ENCODE measurements around the gene FOXP2. TPM values are rescaled to one million over a fixed set of nuclear protein-coding genes. Genes with fewer than 3 reads are reported as not detected.

FOXP2 gene
- polyA plus RNA-seq, 1 donor: 9.7 TPM

- DNase-seq: no peak
- no peak overlapping the region for H3K4me3 ChIP-seq (ENCODE audit: low read length)
- no peaks in the 10 kb centered on the region for H3K36me3 ChIP-seq (ENCODE audit: control insufficient read depth, insufficient read depth, low read length)
- no peaks in the 10 kb centered on the region for H3K27me3 ChIP-seq (ENCODE audit: control insufficient read depth, insufficient read depth, low read length)
- no peaks in the 10 kb centered on the region for H3K4me1 ChIP-seq (ENCODE audit: control insufficient read depth, insufficient read depth, low read length)
- H3K9me3 ChIP-seq (ENCODE audit: control insufficient read depth, low read depth, low read length): no peaks in the 10 kb centered on the region
- WGBS (ENCODE audit: insufficient coverage, low lambda C conversion rate): no CpG with 5 or more reads among the region's 2 CpGs
- no peak overlapping the region for H3K27ac ChIP-seq (ENCODE audit: low read length)
These were observed 29.6 kb downstream of the FOXP2 start for GRCh38 chr7:114444196-114444595.

DNA sequence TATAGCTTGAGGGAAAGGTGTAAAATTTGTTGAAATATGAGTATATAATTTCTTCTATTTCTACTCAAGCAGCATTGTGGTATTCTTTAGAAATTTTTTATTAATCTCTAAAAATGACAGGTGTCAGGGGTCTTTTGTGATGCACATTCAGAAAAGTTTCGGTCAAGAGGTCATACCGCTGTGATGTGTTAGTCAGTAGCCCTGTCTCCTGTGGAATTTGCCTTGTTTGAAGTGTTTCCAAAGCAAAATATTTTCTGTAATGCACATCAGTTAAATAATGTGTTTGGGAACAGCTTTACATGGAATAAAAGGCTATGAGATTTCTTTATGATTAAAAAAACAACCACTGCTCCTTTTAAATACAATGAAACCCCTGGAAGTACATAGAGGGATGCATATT is 35.8 kb downstream of the FOXP2 start:
- Histone ChIP-seq H3K9me3 (ENCODE audit: control insufficient read depth, low read depth, low read length) (no peaks in the 10 kb centered on the region), H3K36me3 (ENCODE audit: control insufficient read depth, insufficient read depth, low read length) (no peaks in the 10 kb centered on the region), H3K4me1 (ENCODE audit: control insufficient read depth, insufficient read depth, low read length) (no peaks in the 10 kb centered on the region), H3K27ac (ENCODE audit: low read length) (no peak overlapping the region), H3K27me3 (ENCODE audit: control insufficient read depth, insufficient read depth, low read length) (no peaks in the 10 kb centered on the region), H3K4me3 (ENCODE audit: low read length) (no peak overlapping the region)
- DNase-seq: no peak
- WGBS (ENCODE audit: insufficient coverage, low lambda C conversion rate): no CpG with 5 or more reads among the region's 2 CpGs

- H3K9me3 ChIP-seq (ENCODE audit: control insufficient read depth, low read depth, low read length): no peaks in the 10 kb centered on the region
- H3K27me3 ChIP-seq (ENCODE audit: control insufficient read depth, insufficient read depth, low read length): no peaks in the 10 kb centered on the region
- H3K36me3 ChIP-seq (ENCODE audit: control insufficient read depth, insufficient read depth, low read length): no peaks in the 10 kb centered on the region
- no peak overlapping the region for H3K4me3 ChIP-seq (ENCODE audit: low read length)
- DNase-seq: no peak
- H3K27ac ChIP-seq (ENCODE audit: low read length): no peak overlapping the region
- H3K4me1 ChIP-seq (ENCODE audit: control insufficient read depth, insufficient read depth, low read length): no peaks in the 10 kb centered on the region
- WGBS (ENCODE audit: insufficient coverage, low lambda C conversion rate): 100% methylated on average over 1 of the region's 12 CpGs
These were observed 45.0 kb downstream of the FOXP2 start for GRCh38 chr7:114459574-114459973.

DNA sequence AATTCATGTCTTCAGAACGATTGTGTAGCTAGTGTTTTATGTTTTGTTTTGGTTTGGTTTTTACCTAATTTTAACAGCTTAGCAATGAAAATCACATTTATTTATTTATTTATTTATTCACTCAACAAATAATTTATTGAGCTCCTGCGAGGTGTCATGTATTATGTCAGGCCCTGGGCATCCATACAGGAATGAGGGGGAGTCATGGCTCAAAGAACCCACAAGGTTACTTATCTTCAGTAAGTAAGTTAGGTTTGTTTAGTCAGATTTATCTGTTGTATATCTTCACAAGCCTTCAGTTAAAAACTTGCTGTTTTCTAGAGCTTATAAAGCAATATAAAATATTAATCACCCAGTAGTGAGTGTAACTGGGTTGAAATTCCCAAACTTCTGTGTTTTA is 45.4 kb downstream of the FOXP2 start:
- Histone ChIP-seq H3K27ac (ENCODE audit: low read length) (no peak overlapping the region), H3K27me3 (ENCODE audit: control insufficient read depth, insufficient read depth, low read length) (no peaks in the 10 kb centered on the region), H3K4me3 (ENCODE audit: low read length) (no peak overlapping the region), H3K9me3 (ENCODE audit: control insufficient read depth, low read depth, low read length) (no peaks in the 10 kb centered on the region), H3K4me1 (ENCODE audit: control insufficient read depth, insufficient read depth, low read length) (no peaks in the 10 kb centered on the region), H3K36me3 (ENCODE audit: control insufficient read depth, insufficient read depth, low read length) (no peaks in the 10 kb centered on the region)
- WGBS (ENCODE audit: insufficient coverage, low lambda C conversion rate): no CpG with 5 or more reads among the region's 2 CpGs
- DNase-seq: no peak

DNA sequence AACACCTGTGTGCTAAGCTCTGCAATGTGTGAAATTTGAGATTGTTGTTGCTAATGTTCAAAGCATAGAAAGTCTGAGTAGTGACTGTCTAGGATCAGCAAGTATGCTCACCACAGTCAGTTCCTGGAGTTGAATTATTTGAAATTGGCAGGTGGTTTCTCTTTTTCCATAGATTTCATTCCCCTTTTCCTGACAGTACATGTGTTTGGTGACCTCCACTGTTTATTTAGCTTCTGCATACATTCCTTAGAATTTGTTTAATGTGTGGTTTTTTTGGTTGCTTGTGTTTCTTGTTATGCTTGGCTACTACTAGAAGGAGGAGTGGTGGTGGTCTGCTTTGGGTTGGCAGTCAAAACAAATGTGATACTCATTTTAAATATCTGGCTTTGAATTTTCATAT is 52.3 kb downstream of the FOXP2 start:
- Histone ChIP-seq H3K27me3 (ENCODE audit: control insufficient read depth, insufficient read depth, low read length) (no peaks in the 10 kb centered on the region), H3K36me3 (ENCODE audit: control insufficient read depth, insufficient read depth, low read length) (no peaks in the 10 kb centered on the region), H3K9me3 (ENCODE audit: control insufficient read depth, low read depth, low read length) (no peaks in the 10 kb centered on the region), H3K4me3 (ENCODE audit: low read length) (no peak overlapping the region), H3K4me1 (ENCODE audit: control insufficient read depth, insufficient read depth, low read length) (no peaks in the 10 kb centered on the region), H3K27ac (ENCODE audit: low read length) (no peak overlapping the region)
- no peak for DNase-seq

- no peak overlapping the region for H3K4me3 ChIP-seq (ENCODE audit: low read length)
- H3K4me1 ChIP-seq (ENCODE audit: control insufficient read depth, insufficient read depth, low read length): no peaks in the 10 kb centered on the region
- no CpG with 5 or more reads among the region's 2 CpGs for WGBS (ENCODE audit: insufficient coverage, low lambda C conversion rate)
- H3K9me3 ChIP-seq (ENCODE audit: control insufficient read depth, low read depth, low read length): no peaks in the 10 kb centered on the region
- no peak overlapping the region for H3K27ac ChIP-seq (ENCODE audit: low read length)
- H3K36me3 ChIP-seq (ENCODE audit: control insufficient read depth, insufficient read depth, low read length): no peaks in the 10 kb centered on the region
- no peaks in the 10 kb centered on the region for H3K27me3 ChIP-seq (ENCODE audit: control insufficient read depth, insufficient read depth, low read length)
- DNase-seq: no peak
These were observed 54.2 kb downstream of the FOXP2 start for GRCh38 chr7:114468844-114469243.

DNA sequence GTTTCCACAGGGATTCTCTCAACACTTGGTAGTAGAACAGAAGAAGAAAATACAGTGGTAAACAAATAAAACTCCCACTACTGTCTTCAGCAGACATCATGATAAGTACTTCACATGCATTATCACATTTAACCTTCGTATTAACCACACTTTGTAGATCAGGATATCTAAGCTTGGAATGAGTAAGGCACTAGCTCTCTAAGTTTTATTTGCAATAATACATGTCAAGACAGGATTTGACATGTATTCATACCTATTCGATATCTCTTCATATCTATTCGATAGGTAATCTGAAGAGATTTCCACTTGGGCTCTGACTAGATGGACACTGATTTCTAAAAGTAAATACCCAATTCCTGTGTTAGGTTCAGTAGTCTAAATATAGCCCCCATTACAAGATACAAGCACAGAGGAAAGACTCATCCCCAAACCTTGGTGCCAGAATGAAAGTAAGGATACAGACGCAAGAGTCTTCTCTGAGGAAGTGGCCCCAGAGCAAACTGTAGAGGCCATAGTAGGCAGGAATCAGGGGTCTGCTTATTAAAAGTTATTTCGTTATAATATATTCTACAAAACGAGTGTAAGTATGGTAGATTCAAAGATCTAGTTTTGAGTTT is 58.4 kb downstream of the FOXP2 start:
- WGBS (ENCODE audit: insufficient coverage, low lambda C conversion rate): 95% methylated on average over 4 of the region's 6 CpGs
- no peaks in the 10 kb centered on the region for H3K4me1 ChIP-seq (ENCODE audit: control insufficient read depth, insufficient read depth, low read length)
- no peak for DNase-seq
- no peak overlapping the region for H3K27ac ChIP-seq (ENCODE audit: low read length)
- no peaks in the 10 kb centered on the region for H3K36me3 ChIP-seq (ENCODE audit: control insufficient read depth, insufficient read depth, low read length)
- no peak overlapping the region for H3K4me3 ChIP-seq (ENCODE audit: low read length)
- H3K27me3 ChIP-seq (ENCODE audit: control insufficient read depth, insufficient read depth, low read length): no peaks in the 10 kb centered on the region
- no peaks in the 10 kb centered on the region for H3K9me3 ChIP-seq (ENCODE audit: control insufficient read depth, low read depth, low read length)

DNA sequence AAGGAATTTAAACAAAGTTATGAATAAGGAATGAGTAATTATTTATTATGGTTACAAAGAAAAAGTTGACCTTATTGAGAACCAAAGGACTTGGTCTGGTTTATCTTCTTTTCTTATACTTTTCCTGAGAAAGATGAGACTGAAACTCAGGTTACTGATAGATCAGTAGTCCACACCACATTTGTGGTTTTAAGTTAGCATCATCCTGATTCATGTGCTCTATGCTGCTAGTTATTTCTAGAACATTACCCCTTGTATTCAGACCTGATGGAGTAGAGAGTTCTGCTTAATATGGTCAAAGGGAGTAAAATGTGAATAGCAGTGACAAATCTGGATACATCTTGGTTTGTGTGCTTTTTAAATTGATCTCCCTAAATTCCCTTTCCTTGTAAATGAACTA is 63.8 kb downstream of the FOXP2 start:
- H3K36me3 ChIP-seq (ENCODE audit: control insufficient read depth, insufficient read depth, low read length): no peaks in the 10 kb centered on the region
- no peak overlapping the region for H3K27ac ChIP-seq (ENCODE audit: low read length)
- no peaks in the 10 kb centered on the region for H3K4me1 ChIP-seq (ENCODE audit: control insufficient read depth, insufficient read depth, low read length)
- H3K27me3 ChIP-seq (ENCODE audit: control insufficient read depth, insufficient read depth, low read length): no peaks in the 10 kb centered on the region
- H3K4me3 ChIP-seq (ENCODE audit: low read length): no peak overlapping the region
- no peaks in the 10 kb centered on the region for H3K9me3 ChIP-seq (ENCODE audit: control insufficient read depth, low read depth, low read length)
- DNase-seq: no peak

- no peaks in the 10 kb centered on the region for H3K36me3 ChIP-seq (ENCODE audit: control insufficient read depth, insufficient read depth, low read length)
- 50% methylated on average over 1 of the region's 2 CpGs for WGBS (ENCODE audit: insufficient coverage, low lambda C conversion rate)
- no peaks in the 10 kb centered on the region for H3K4me1 ChIP-seq (ENCODE audit: control insufficient read depth, insufficient read depth, low read length)
- DNase-seq: no peak
- H3K9me3 ChIP-seq (ENCODE audit: control insufficient read depth, low read depth, low read length): peaks cover 4% of the 10 kb centered on the region
- no peaks in the 10 kb centered on the region for H3K27me3 ChIP-seq (ENCODE audit: control insufficient read depth, insufficient read depth, low read length)
- H3K4me3 ChIP-seq (ENCODE audit: low read length): no peak overlapping the region
- H3K27ac ChIP-seq (ENCODE audit: low read length): no peak overlapping the region
These were observed 67.4 kb downstream of the FOXP2 start for GRCh38 chr7:114481999-114482398.

GRCh38 chr7:114484226-114484625 is 69.6 kb downstream of the FOXP2 start:
- peaks cover 8% of the 10 kb centered on the region for H3K9me3 ChIP-seq (ENCODE audit: control insufficient read depth, low read depth, low read length)
- H3K4me1 ChIP-seq (ENCODE audit: control insufficient read depth, insufficient read depth, low read length): no peaks in the 10 kb centered on the region
- no peak overlapping the region for H3K4me3 ChIP-seq (ENCODE audit: low read length)
- no peaks in the 10 kb centered on the region for H3K36me3 ChIP-seq (ENCODE audit: control insufficient read depth, insufficient read depth, low read length)
- DNase-seq: no peak
- no peak overlapping the region for H3K27ac ChIP-seq (ENCODE audit: low read length)
- no peaks in the 10 kb centered on the region for H3K27me3 ChIP-seq (ENCODE audit: control insufficient read depth, insufficient read depth, low read length)
- WGBS (ENCODE audit: insufficient coverage, low lambda C conversion rate): 100% methylated on average over 2 of the region's 2 CpGs

GRCh38 chr7:114487174-114487573 is 72.6 kb downstream of the FOXP2 start:
- no peak for DNase-seq
- no peaks in the 10 kb centered on the region for H3K27me3 ChIP-seq (ENCODE audit: control insufficient read depth, insufficient read depth, low read length)
- no peaks in the 10 kb centered on the region for H3K36me3 ChIP-seq (ENCODE audit: control insufficient read depth, insufficient read depth, low read length)
- peaks cover 8% of the 10 kb centered on the region for H3K9me3 ChIP-seq (ENCODE audit: control insufficient read depth, low read depth, low read length)
- no peak overlapping the region for H3K4me3 ChIP-seq (ENCODE audit: low read length)
- no CpG with 5 or more reads among the region's 1 CpG for WGBS (ENCODE audit: insufficient coverage, low lambda C conversion rate)
- H3K27ac ChIP-seq (ENCODE audit: low read length): no peak overlapping the region
- H3K4me1 ChIP-seq (ENCODE audit: control insufficient read depth, insufficient read depth, low read length): no peaks in the 10 kb centered on the region

All from large intestine (tissue), 3 donors.